HG03135 (cell line): ENCODE data around the gene NGRN.

Experiments used
- ATAC-seq: cut with Tn5 transposase; IDR thresholded peaks from one replicate; pipeline ENCODE4 v1.9.1; 2021; ENCODE audit warnings: mild to moderate bottlenecking, moderate library complexity; ENCODE audit not compliant: unreplicated experiment

NGRN gene

GRCh38 chr15:90315278-90315982 lies 50.0 kb downstream of the NGRN start:
- ATAC-seq: no peak

DNA sequence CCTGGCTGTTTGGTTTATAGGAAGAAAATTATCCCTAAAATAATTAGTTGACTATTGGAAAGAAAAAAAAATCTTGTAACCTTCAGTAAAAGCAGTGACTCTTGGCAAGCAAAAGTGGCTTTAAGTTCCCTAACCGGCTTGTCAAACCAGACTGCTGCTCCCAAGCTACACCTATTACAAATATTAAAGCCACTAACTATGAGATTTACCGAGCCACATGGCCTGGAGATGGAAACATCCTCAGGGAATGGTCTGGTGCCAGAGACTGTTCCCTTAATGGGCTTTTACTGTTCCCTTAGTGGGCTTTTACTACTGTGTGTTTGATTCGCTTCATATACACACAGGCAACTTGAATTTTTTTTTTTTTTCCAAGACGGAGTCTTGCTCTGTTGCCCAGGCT lies 50.7 kb downstream of the NGRN start:
- ATAC-seq: no peak

DNA sequence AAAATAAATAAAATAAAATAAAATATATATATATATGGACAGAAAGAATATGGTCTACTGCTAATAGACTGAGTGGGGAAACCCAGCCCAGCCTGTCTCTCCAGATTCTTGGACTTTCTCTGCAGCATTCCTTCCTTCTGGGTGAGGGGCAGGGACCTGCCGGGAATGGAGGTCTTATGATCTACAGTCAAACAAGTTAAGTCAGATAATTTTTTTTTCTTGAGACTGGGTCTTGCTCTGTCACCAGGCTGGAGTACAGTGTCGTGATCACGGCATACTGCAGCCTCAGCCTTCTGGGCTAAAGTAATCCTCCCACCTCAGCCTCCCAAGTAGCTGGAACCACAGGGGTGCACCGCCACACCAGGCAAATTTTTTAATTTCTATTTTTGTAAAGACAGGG lies 53.1 kb downstream of the NGRN start:
- no peak for ATAC-seq

DNA sequence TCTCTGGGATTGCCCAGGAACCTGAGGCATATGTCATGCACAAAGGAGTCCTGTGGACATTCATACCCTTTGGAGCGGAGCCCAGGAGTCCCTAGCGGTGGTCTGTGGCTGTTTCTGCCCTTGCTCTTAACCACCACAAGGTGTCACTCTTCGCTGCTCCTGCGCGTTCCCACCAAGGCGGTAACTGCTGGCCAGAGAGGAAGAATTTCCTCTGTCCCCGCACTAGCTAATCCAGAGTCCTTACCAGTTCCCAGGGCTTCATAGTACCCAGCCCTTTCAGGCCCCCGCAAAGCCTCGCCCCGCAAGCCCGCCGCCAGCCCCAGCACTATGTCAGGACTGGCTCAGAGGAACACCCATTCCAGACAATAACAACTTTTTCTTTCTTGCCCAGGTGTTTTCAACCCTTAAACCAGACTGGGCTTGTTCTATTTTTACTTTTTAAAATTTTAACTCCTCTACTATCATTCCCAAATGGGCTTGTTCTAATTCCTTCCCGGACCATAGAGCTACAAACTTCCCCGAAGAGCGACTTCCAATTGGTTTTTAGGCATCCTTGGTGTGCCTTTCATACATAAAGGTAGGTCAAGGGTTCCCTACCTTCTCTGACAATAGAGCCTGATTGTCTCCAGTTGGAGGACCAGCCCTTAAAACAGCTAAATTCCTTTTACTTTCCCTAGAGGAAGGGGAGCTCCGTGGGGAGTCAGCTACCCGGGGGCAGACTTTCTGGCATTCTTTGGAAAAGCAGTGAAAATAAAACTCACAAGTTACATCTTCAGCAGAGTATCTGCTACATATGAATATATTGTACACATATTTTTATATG lies 54.8 kb downstream of the NGRN start:
- peak; percentile 97 for ATAC-seq

DNA sequence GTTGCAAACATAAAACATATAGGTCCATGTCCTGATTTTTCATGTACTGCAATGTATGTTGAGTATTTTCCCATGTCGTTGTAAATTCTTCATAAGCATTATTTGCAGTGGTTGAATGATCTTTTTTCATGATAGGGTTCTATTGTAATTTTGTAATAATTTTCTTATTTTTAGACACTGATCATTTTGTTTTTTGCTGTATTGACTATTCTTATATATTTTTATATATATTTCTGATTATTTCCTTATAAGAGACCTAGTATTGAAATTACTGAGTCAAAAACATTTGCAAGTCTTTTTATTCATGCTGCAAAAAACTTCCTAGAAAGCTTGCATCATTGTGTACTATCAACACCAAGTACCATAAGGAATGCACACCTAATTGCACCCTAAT lies 55.4 kb downstream of the NGRN start:
- no peak for ATAC-seq
